KG1 (cell line): ENCODE data around the gene TICAM2.

Experiments used
- DNase-seq: peaks from one replicate; lab custom pipeline; 2025; lab: John Stamatoyannopoulos, UW

Gene TICAM2

GRCh38 chr5:115607935-115608334 is 5.7 kb upstream of the TICAM2 start:
- DNase-seq, result no peak

DNA sequence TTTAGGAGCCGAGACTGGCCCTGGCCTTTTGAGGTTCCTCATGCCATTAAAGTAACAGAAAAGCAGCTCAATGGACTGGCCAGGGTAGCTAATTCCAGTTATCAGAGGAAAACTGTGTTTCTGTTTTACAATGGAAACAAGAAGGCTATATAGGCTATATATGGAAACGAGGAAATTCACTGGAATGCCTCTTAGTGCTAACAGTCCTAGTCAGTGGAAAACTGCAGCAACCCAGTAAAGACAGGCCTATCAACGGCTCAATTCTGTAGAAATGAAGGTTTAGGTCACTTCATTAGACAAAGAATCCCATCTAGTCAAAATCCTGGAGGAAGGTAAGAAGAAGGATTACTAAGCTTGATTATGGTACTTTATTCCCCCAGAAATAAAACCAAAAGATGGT is 3.2 kb upstream of the TICAM2 start:
- no peak for DNase-seq

DNA sequence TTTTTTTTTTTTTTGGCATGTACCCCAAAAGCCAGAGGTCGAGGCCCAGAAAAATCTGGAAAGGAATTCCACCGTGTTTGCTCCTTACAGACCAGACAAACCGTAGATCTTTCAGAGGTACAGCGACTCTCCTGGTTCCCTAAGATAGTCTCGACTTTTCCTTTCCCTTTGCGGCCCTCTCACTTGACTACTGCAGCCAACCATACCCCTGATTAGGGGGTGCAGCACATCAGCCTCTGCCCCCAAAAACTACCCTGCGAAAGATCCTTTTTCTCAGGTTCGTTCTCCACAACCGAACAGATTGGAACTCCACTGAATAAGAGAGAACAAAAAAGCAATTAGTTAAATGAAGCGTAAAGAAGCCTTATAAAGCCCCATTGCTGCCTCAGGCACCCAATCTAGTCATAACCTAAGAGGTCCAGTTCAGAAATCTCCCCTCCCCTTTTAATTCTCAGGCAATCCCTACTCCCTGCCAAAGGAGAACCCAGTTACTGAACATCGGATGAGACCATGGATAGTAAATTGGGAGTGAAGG is 379 bp upstream of the TICAM2 start:
- no peak for DNase-seq

GRCh38 chr5:115600766-115601165 is 1.5 kb downstream of the TICAM2 start:
- DNase-seq, result no peak

DNA sequence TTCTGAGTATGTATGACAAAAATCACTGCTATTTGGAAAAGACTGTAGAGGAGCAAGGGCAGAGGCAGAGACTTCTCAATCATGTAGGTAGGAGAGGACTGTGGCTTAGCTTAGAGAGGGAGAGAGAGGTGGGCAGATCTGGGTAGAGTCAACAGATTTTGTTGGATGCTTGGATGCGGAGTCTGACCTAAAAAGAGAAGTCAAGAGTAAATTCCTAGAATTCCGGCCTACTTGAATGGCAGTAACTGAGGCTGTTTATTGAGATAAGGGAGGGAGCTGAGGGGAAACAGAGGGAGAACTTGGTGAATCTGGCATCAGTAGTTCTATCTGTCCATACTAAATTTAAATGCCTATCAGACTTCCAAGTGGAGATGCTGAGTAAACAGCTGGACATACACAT is 2.4 kb downstream of the TICAM2 start:
- DNase-seq, result no peak

GRCh38 chr5:115599502-115599901 is 2.8 kb downstream of the TICAM2 start:
- DNase-seq, result no peak

GRCh38 chr5:115594128-115595047 is 7.9 kb downstream of the TICAM2 start:
- DNase-seq, result no peak

GRCh38 chr5:115589043-115589442 is 13.2 kb downstream of the TICAM2 start:
- DNase-seq, result no peak

GRCh38 chr5:115588640-115589039 is 13.6 kb downstream of the TICAM2 start:
- DNase-seq, result no peak

DNA sequence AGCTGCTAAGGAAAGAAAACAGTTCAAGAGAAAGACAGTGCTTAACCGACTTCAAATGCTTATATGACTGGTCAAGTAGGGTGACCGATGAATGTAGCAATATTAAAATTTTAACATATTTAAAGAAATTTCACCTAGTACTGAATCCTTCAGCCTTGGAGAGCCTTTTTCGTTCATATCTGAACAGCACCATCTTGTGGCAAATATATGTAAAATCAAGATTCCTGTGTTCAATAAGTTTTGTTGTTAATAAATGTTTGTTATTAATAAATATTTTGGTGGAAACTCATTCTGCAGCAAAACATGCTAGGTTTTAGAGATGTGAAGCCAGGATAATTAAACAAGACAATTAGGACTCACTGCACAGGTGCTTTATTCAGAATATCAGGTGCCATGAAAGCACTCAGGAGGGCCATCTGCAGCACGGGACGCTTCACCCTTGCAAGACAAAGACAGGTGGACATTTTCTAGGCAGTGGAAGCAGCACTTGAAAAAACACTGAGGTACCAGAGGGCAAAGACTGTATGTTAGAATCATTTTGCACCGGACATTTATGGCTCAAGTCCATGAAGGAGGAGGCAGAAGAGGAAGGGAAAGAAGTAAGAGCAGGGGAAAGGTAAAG is 15.6 kb downstream of the TICAM2 start:
- no peak for DNase-seq

DNA sequence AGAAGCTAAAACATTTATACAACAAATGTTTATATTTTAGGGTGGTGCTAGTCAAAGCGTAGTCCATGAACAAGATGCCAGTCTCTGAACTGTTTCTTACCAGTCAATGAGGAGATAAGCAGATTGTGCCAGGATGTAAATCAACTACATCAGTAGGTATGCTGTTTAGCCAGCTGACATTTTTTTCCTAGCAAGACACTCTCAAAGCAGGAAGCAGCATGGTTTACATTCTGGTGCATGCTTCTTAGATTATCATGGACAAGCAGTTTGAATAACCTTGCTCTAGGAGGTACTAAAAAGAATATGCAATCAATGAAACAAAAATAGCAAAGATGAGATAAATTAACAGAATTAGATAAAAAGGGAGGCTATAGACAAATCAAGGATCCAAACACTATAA is 17.0 kb downstream of the TICAM2 start:
- DNase-seq, result no peak

DNA sequence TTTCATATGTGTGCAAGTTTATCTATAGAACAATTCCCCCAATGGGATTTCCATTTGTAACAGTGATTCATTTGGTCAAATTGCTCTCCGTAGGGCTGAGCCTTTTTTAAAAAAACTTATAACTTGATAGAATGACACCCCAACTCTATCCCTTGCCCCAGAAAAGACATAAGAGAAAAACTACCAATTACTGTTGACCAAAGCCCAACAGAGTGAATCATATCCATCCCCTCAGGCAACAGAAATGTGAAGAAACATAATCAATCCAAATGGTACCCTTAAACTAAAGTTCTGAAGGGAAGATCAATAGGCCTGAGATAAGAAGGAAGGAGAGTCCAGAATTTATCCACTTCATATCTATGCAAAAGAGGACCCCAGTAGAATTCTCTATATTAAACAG is 17.8 kb downstream of the TICAM2 start:
- no peak for DNase-seq

- DNase-seq, result no peak
Measured at GRCh38 chr5:115583474-115583873, 18.8 kb downstream of the TICAM2 start.

GRCh38 chr5:115580941-115581340 is 21.3 kb downstream of the TICAM2 start:
- DNase-seq, result no peak

DNA sequence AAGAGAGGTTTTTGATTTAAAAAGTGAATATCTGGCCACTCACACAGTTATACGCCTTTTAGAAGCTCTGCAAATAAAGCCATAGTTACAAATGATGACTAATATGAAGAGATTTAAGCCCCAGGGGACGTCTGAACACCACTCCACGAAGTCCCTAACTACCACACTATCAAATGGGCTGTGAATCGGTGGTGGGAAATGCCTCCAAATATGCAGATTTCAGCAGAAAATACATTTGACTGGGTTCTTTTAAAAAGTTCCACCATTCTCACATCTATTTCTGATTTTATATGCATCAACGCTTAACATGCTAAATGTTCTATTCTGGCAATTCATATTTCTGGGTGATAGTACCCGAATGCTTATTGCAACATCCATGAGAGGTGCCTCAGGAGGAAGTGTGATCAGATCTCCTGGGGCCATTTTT is 22.5 kb downstream of the TICAM2 start:
- DNase-seq, result no peak

DNA sequence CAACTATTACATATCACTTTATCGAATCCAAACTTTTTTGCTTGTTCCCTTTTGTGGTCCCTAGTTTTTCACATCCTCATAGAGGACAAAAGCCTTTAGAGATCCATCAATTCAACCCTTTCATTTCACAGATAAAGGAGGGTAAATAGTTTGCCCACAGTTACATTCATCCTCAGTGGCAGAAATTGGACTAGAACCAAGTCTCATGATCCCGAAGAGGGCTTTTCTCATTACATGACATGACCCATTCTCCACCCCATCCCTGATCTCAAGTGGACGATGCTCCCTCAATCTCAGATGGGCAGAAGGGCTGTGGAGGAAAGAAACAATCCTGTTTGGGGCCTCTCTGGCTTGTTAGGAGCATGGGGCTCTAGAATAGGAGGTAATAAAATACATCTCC is 23.1 kb downstream of the TICAM2 start:
- no peak for DNase-seq

GRCh38 chr5:115578657-115579056 is 23.6 kb downstream of the TICAM2 start:
- no peak for DNase-seq

- DNase-seq, result no peak
Measured at GRCh38 chr5:115577741-115578140, 24.5 kb downstream of the TICAM2 start.

- no peak for DNase-seq
Measured at GRCh38 chr5:115577329-115577728, 24.9 kb downstream of the TICAM2 start.

DNA sequence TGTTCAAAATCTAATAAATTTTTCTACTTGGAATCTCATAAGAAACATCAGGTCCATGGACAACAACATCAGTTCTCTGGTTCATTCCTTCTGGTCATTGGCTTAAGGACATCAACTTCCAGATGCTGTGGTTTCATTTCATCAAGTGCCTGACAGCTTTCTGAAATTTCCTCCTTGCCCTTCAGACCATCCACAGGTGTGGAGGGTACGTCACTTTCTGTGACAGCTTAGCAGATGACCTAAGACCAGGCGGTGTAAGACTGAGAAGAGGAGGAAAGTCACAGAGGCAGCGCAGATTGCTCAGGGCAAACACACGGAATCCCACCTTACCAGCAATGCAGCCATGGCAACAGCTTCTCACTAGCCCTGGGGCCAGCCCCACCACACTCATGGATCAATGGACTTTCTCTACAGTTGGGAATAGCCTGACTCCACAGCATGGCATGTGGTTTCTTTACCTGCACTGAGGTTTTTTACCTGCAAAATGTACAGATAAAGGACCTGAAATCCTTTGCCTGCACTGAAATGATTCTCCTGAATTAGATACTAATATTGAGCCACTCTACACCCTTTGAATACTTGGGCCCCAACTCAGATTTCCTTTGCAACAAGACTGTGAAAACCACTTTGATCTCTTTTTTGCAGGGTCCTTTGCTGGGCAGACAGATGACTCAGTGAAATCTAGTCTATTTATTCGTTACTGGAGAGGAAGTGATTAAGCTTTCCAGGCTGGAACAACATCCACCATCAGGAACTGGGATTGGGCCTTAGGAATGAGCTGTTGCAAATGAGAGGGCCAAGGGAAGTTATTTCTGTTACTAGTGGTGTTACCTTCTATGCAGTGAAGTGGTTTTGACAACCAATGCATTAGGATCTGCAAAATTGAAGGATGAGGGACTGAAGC is 26.9 kb downstream of the TICAM2 start:
- DNase-seq, result no peak

DNA sequence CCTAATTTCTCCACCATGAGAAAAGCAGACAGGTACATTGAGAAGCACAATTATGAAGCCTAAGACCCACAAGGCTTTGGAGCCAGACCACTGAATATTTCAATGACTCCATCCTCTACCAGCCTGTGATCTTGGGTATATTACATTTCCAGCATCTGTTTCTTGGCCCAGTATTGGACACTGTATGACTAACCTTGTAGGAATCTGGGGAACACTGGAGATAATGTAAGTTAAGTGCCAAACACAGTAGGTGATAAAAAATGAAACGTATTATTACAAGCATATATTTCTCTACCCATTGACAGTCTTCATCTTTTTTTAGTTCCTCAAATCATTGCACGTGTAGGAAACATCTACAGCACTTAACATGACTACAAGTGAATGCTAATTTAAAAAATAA is 29.1 kb downstream of the TICAM2 start:
- no peak for DNase-seq

DNA sequence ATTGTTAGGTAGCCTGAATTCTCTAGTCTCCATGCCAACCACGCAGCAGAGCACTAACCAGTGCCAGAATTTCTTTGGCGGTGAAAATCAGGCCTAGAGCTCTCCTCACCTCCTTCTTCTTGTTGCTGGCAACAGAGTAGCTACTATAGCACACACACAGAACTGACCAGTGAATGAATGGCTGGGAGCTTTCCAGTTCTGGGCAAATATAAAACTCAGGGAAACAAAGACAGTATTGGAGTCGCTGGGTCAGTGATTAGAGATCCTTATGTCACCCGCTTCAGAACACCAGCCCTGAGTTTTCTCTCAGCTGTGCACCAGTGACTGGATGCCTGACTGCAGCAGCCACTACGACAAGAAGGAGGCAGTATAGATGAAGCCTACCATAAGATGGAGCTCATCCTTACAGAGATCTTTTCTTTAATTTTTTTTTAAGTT is 30.8 kb downstream of the TICAM2 start:
- DNase-seq, result no peak
